ENCODE results near the gene CBX7. TPM values are rescaled to one million over a fixed set of nuclear protein-coding genes. Genes with fewer than 3 reads are reported as not detected.

The CBX7 gene
- total RNA-seq, 2 experiments from 2014 or later, result 14.9 to 16.0 TPM

- Mint-ChIP-seq H3K27ac (no peak overlapping the region), H3K9me3 (no peaks in the 10 kb centered on the region), H3K36me3 (ENCODE audit: low read depth) (peaks cover 7% of the 10 kb centered on the region), H3K4me1 (peaks cover 29% of the 10 kb centered on the region), H3K27me3 (no peaks in the 10 kb centered on the region), H3K4me3 (no peak overlapping the region)
- ChIA-PET CTCF (no interaction called here), POLR2A (no interaction called here)
- no peak for DNase-seq
Observed at GRCh38 chr22:39103431-39103830, 49.0 kb downstream of the CBX7 start.

GRCh38 chr22:39101226-39101625, 51.3 kb downstream of the CBX7 start:
- Mint-ChIP-seq H3K9me3 (no peaks in the 10 kb centered on the region), H3K27ac (no peak overlapping the region), H3K27me3 (no peaks in the 10 kb centered on the region), H3K4me1 (peaks cover 49% of the 10 kb centered on the region), H3K4me3 (no peak overlapping the region), H3K36me3 (ENCODE audit: low read depth) (peaks cover 11% of the 10 kb centered on the region)
- ChIA-PET CTCF (no interaction called here), POLR2A (no interaction called here)
- no peak for DNase-seq

DNA sequence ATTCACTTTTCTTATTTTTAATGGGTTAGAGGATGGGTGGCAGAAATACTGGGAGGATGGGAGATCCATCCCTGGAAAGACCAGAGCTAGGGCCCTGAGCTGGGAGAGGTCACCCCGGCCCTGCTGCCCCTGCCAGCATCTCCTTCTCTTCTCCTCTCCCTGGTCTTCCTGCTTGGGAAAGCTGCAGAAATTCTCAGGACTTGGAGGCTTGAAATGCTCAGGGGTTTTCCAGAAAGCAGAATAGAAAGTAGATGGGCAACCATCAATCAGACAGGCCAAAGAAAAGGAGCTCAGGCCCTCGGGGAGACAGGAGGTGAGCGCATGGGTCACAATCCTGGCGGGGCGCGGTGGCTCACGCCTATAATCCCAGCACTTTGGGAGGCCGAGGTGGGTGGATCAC, 53.9 kb downstream of the CBX7 start:
- no peak for DNase-seq
- no peak overlapping the region for H3K4me3 Mint-ChIP-seq
- ChIA-PET POLR2A (no interaction called here), CTCF (interaction anchor here (1.0 to 2.9 kb wide), 4 partner anchors 9 to 70 kb away, joined by 3 to 7 read pairs (median 6); no protein-coding TSS in a partner anchor)
- peak overlapping the region; percentile 87 for H3K27ac Mint-ChIP-seq
- H3K27me3 Mint-ChIP-seq, result no peaks in the 10 kb centered on the region
- H3K4me1 Mint-ChIP-seq, result peaks cover 74% of the 10 kb centered on the region
- no peaks in the 10 kb centered on the region for H3K9me3 Mint-ChIP-seq
- peaks cover 11% of the 10 kb centered on the region for H3K36me3 Mint-ChIP-seq (ENCODE audit: low read depth)

GRCh38 chr22:39098026-39098425, 54.5 kb downstream of the CBX7 start:
- Mint-ChIP-seq H3K36me3 (ENCODE audit: low read depth) (peaks cover 8% of the 10 kb centered on the region), H3K27ac (peak overlapping the region; percentile 94), H3K4me3 (peak overlapping the region; percentile 77), H3K27me3 (no peaks in the 10 kb centered on the region), H3K9me3 (no peaks in the 10 kb centered on the region), H3K4me1 (peaks cover 74% of the 10 kb centered on the region)
- POLR2A ChIA-PET, result no interaction called here
- CTCF ChIA-PET, result interaction anchor here (1.0 to 2.9 kb wide), 4 partner anchors 9 to 228 kb away, joined by 3 to 7 read pairs (median 6); no protein-coding TSS in a partner anchor
- no peak for DNase-seq

DNA sequence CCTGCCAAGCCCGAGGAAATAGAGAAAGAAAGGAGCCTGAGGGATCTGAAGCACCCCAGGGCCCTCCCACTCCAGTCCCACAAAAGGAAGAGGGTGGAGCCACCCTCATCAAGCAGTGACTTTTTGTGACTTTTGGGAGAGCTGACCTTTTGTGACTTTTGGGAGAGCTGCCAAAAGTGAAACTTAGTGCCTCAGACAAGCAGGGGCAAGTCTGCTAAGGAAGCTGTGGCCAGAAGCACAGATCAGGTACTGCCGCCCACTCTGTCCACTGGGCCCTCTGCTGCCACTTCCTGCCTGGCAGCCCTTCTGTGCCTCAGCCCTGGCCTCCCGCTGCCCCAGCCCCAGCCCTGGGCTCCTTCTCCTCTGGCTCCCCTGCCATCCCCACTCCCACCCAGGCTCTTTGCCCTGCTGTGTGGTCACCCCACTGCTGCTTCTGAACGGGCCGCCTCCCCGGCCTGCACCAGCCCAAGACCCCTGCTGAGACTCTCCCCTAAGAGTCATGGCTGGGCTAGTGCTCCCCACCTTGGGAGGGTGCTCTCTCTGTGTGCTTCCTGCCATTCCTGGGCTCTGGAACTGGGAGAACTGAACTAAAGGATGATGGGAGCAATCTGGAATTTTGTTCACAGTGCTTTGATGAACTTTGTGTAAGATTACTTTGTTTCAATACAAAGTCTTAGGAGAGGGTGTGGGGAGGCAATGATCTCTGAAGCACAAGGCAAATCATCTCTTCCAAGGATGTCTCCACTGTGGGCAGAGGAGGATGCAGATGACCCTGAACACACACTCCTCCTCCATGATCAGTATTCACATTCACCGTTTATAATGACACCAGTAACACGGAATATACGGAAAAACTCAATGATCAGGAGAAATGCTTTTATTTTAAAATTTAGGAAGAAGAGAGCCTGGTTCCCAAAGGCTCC, 55.1 kb downstream of the CBX7 start, which contains the start of gene APOBEC3H:
TSS of gene APOBEC3H (plus strand) at position 147 of the 923 bp plus-strand sequence. CDS start 3,035 bp downstream, outside the sequence.
- Mint-ChIP-seq H3K4me1 (peaks cover 81% of the 10 kb centered on the region), H3K4me3 (peak within 1 kb of the TSS; percentile 77), H3K36me3 (ENCODE audit: low read depth) (peaks cover 6% of the 10 kb centered on the region), H3K27me3 (no peaks in the 10 kb centered on the region), H3K9me3 (no peaks in the 10 kb centered on the region), H3K27ac (peak within 1 kb of the TSS; percentile 95)
- peak; percentile 49 for DNase-seq
- CTCF ChIA-PET, result interaction anchor here (0.7 to 2.9 kb wide), 4 partner anchors 10 to 227 kb away, joined by 3 to 7 read pairs (median 3); no protein-coding TSS in a partner anchor
- POLR2A ChIA-PET, result no interaction called here

DNA sequence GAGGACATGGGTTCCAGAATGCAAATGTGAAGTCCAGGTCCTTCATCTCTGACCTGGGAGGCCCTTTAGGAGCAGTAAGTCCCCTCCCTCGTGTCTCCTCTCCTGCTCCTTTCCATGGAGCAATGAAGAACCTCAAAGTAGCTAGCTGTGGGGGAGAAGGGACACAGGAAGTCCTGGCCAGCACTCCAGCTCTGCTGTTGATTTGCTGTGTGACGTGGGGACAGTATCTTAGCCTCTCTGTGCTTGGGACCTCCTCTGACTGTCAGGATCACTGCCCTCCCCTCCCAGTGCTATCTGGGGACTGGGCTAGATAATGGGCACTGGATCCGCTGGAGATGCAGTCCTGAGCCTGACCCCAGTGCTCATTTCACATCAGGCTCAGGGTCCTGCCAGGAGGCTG, 56.5 kb downstream of the CBX7 start:
- Mint-ChIP-seq H3K36me3 (ENCODE audit: low read depth) (peaks cover 13% of the 10 kb centered on the region), H3K4me3 (peak overlapping the region; percentile 40), H3K4me1 (peaks cover 92% of the 10 kb centered on the region), H3K27me3 (no peaks in the 10 kb centered on the region), H3K9me3 (no peaks in the 10 kb centered on the region), H3K27ac (peak overlapping the region; percentile 95)
- DNase-seq, result no peak
- ChIA-PET CTCF (interaction anchor here (1.8 kb wide), 1 partner anchor 19 kb away, joined by 6 read pairs; no protein-coding TSS in a partner anchor), POLR2A (no interaction called here)

- Mint-ChIP-seq H3K4me3 (peak overlapping the region; percentile 10), H3K4me1 (peaks cover 95% of the 10 kb centered on the region), H3K27me3 (no peaks in the 10 kb centered on the region), H3K27ac (peak overlapping the region; percentile 95), H3K9me3 (no peaks in the 10 kb centered on the region), H3K36me3 (ENCODE audit: low read depth) (peaks cover 15% of the 10 kb centered on the region)
- POLR2A ChIA-PET, result no interaction called here
- peak; percentile 59 for DNase-seq
- CTCF ChIA-PET, result interaction anchor here (0.6 to 1.8 kb wide), 5 partner anchors 11 to 1017 kb away, joined by 3 to 6 read pairs (median 4); no protein-coding TSS in a partner anchor
Observed at GRCh38 chr22:39094717-39095389, 57.6 kb downstream of the CBX7 start.

DNA sequence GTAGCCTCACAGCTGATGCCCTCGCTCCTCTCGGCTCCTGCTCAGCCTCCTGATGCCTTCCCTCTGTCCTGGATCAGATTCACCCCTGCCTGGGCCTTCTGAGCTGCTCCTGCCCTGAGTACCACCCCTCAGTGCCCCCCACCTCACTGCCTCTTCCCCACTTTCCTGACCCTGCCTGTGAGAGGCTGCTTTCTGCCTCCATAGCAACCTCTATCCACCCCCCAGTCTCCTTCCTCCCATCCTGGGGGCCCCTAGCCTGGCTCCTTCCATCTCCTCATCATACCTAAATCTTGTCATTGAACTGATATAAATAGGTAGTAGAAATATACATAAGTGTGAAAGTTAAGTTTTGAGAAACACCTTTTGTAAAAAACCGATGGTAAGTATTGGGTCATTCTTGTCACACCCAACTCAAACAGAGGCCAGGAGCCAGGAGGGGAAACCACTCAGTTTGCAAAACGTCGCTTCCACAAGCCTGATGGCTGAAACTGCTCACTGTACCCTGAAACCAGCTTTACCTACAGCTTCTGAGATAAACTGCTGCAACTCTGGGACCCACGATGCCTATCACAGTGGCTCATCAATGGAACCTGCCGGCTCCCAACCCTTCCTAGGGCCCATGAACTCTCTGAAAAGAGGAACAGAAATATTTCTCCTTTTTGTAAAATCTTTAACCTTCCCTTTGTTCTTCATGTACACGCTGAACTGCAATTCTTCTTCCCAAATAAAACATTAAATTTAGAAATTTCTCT, 60.2 kb downstream of the CBX7 start:
- H3K9me3 Mint-ChIP-seq, result no peaks in the 10 kb centered on the region
- H3K4me3 Mint-ChIP-seq, result peak overlapping the region; percentile 69
- peaks cover 19% of the 10 kb centered on the region for H3K36me3 Mint-ChIP-seq (ENCODE audit: low read depth)
- H3K27me3 Mint-ChIP-seq, result no peaks in the 10 kb centered on the region
- peak; percentile 19 for DNase-seq
- POLR2A ChIA-PET, result no interaction called here
- CTCF ChIA-PET, result no interaction called here
- H3K27ac Mint-ChIP-seq, result peak overlapping the region; percentile 97
- peaks cover 94% of the 10 kb centered on the region for H3K4me1 Mint-ChIP-seq

DNA sequence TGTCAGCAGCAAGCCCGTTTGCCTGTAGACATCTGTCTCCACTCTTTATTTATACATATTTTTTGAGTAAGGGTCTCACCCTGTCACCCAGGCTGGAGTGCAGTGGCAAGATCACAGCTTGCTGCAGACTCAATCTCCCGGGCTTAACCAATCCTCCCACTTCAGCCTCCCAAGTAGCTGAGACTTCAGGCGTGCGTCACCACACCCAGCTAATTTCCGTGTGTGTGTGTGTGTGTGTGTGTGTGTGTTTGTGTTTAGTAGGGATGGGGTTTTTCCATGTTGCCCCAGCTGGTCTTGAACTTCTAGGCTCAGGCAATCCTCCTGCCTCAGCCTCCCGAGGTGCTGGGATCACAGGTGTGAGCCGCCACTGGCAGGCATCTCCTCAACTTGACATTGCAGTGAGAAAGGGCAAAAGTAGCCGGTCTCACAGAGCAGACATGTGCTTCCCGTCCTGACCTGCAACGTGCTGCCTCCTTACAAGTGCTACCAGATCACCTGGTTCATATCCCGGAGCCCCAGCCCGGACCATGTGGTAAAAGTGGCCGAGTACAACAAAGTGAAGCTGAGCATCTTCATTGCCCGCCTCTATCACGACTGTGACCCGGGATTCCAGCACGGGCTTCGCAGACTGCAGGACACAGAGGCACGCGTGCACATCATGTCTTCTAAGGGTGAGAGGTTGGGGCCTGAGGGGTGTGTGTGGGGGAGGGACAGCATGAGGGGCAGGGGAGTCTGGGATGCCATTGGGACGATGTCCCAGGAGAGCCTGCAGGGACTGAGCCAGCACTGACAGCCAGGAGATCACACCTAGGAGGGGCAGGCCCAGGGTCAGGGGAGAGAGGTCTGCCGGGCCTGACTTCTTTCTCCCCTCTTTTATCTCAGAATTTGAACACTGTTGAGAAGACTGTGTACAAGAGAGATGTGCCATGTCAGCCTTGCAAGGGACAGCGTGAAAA, 61.1 kb downstream of the CBX7 start:
- Mint-ChIP-seq H3K27ac (peak overlapping the region; percentile 97), H3K4me3 (peak overlapping the region; percentile 69), H3K4me1 (peaks cover 95% of the 10 kb centered on the region), H3K36me3 (ENCODE audit: low read depth) (peaks cover 23% of the 10 kb centered on the region), H3K27me3 (no peaks in the 10 kb centered on the region), H3K9me3 (no peaks in the 10 kb centered on the region)
- DNase-seq, result no peak
- CTCF ChIA-PET, result interaction anchor here (0.7 to 1.4 kb wide), 2 partner anchors 27 to 433 kb away, joined by 3 read pairs; no protein-coding TSS in a partner anchor
- POLR2A ChIA-PET, result interaction anchor here (1.7 kb wide), 1 partner anchor 13 kb away, joined by 4 read pairs; the partner anchor contains the start of gene APOBEC3G

GRCh38 chr22:39090426-39091064, 61.9 kb downstream of the CBX7 start:
- CTCF ChIA-PET, result interaction anchor here (1.0 to 1.6 kb wide), 3 partner anchors 17 to 74 kb away, joined by 3 read pairs; no protein-coding TSS in a partner anchor
- peaks cover 95% of the 10 kb centered on the region for H3K4me1 Mint-ChIP-seq

DNA sequence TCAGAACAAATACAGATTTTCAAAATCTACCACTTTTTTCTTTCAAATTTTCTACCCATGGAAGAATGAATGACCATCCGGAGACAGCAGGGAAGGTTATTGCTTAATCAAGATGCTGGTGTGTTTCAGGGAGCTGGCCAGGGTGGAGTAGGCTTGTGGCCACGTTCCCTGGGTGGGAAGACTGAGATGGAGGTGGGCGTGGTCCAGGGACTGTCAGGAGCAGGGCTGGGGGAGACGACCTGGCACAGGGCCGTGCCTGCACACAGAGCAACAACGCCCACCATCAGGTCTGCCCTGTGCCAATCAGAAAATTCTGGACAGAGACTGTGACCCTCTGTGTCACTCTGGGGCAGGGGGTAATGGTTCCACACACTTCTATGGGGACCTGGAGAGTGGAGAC, 62.6 kb downstream of the CBX7 start:
- H3K9me3 Mint-ChIP-seq, result no peaks in the 10 kb centered on the region
- H3K36me3 Mint-ChIP-seq (ENCODE audit: low read depth), result peaks cover 35% of the 10 kb centered on the region
- peaks cover 95% of the 10 kb centered on the region for H3K4me1 Mint-ChIP-seq
- ChIA-PET POLR2A (interaction anchor here (1.7 kb wide), 1 partner anchor 12 kb away, joined by 4 read pairs; the partner anchor contains the start of gene APOBEC3G), CTCF (interaction anchor here (1.0 to 1.6 kb wide), 5 partner anchors 9 to 74 kb away, joined by 3 to 7 read pairs (median 3); no protein-coding TSS in a partner anchor)
- H3K27me3 Mint-ChIP-seq, result no peaks in the 10 kb centered on the region
- H3K27ac Mint-ChIP-seq, result peak overlapping the region; percentile 97
- peak overlapping the region; percentile 69 for H3K4me3 Mint-ChIP-seq
- DNase-seq, result no peak

More at GRCh38 chr22:39090426-39091064, 61.9 kb downstream of the CBX7 start:
- Mint-ChIP-seq H3K4me3 (peak overlapping the region; percentile 69), H3K27me3 (no peaks in the 10 kb centered on the region), H3K9me3 (no peaks in the 10 kb centered on the region), H3K36me3 (ENCODE audit: low read depth) (peaks cover 30% of the 10 kb centered on the region), H3K27ac (peak overlapping the region; percentile 97)
- POLR2A ChIA-PET, result interaction anchor here (1.7 kb wide), 1 partner anchor 13 kb away, joined by 4 read pairs; the partner anchor contains the start of gene APOBEC3G
- DNase-seq, result peak; percentile 92
